A673 (cell line): ENCODE data around the gene CEP83. TPM values are rescaled to one million over a fixed set of nuclear protein-coding genes. Genes with fewer than 3 reads are reported as not detected.

Experiments used
- BruUV-seq: library from RNA; stranded (reverse); fragments of 400-500 nt; replicated peaks from 2 replicates; lab custom pipeline; 2021; lab: Mats Ljungman, UMichigan
- CTCF ChIA-PET: fragments of 300-600 bp; sonication (Branson Sonifier 250); formaldehyde crosslinking; loops from one replicate; lab custom pipeline; 2022; ENCODE audit warnings: antibody characterized with exemption; lab: Charles Lee
- POLR2A ChIA-PET: fragments of 300-600 bp; sonication (Branson Sonifier 250); formaldehyde crosslinking; loops from one replicate; lab custom pipeline; 2022; ENCODE audit warnings: antibody characterized with exemption; ENCODE audit not compliant: low non-redundant PET; lab: Charles Lee
- DNase-seq: peaks from one replicate; pipeline ENCODE4 v3.0.0-alpha.2; 2015; ENCODE audit warnings: low spot score
- H3K27ac ChIP-seq: fragments of 200-600 bp; sonication (generic); 2 replicates; pipeline ENCODE4 v1.5.1; 2016; ENCODE audit warnings: mixed run types, low read depth, mild to moderate bottlenecking, mixed read lengths, antibody characterized with exemption, low read length; ENCODE audit not compliant: poor library complexity, severe bottlenecking
- H3K27me3 ChIP-seq: fragments of 200-600 bp; sonication (generic); replicated peaks from 2 replicates; pipeline ENCODE4 v1.6.1; 2017; ENCODE audit warnings: mixed run types, low read depth, mild to moderate bottlenecking, mixed read lengths, antibody characterized with exemption, low read length; ENCODE audit not compliant: insufficient read depth, poor library complexity
- H3K36me3 ChIP-seq: fragments of 200-600 bp; sonication (generic); 2 replicates; pipeline ENCODE4 v1.6.1; 2016; ENCODE audit warnings: mixed run types, mild to moderate bottlenecking, mixed read lengths, antibody characterized with exemption, low read length; ENCODE audit not compliant: insufficient read depth, poor library complexity, severe bottlenecking
- H3K4me1 ChIP-seq: fragments of 200-600 bp; sonication (generic); 2 replicates; pipeline ENCODE4 v1.6.1; 2017; ENCODE audit warnings: mixed run types, mild to moderate bottlenecking, mixed read lengths, antibody characterized with exemption, low read length; ENCODE audit not compliant: insufficient read depth, poor library complexity, severe bottlenecking
- H3K4me3 ChIP-seq: fragments of 200-600 bp; sonication (generic); 2 replicates; pipeline ENCODE4 v1.5.1; 2016; ENCODE audit warnings: low read depth, mixed run types, mild to moderate bottlenecking, mixed read lengths, low read length; ENCODE audit not compliant: poor library complexity, severe bottlenecking
- H3K9me3 ChIP-seq: fragments of 200-600 bp; sonication (generic); 2 replicates; pipeline ENCODE4 v1.6.1; 2016; ENCODE audit warnings: mixed run types, low read depth, mild to moderate bottlenecking, mixed read lengths, antibody characterized with exemption, low read length; ENCODE audit not compliant: poor library complexity, severe bottlenecking
- EZH2 ChIP-seq: fragments of 200-600 bp; sonication (generic); IDR thresholded peaks from 2 replicates; pipeline ENCODE4 v1.6.1; 2017; ENCODE audit warnings: borderline replicate concordance, low read depth, mild to moderate bottlenecking, mixed read lengths, antibody characterized with exemption, low read length; ENCODE audit not compliant: poor library complexity, severe bottlenecking
- intact Hi-C: fragments of 100-400 bp; cut with micrococcal nuclease; formaldehyde crosslinking; loops from one replicate; pipeline ENCODE4 v1.10.0; 2022; ENCODE audit not compliant: unreplicated experiment
- total RNA-seq: library from RNA; stranded (reverse); gene quantifications from 2 replicates; pipeline ENCODE4 v1.2.3, GENCODE V29; 2021
- TF ChIP-seq, protein P1 (sequence below): fragments of 300-800, 200-600 bp; sonication (generic); conservative IDR thresholded peaks from 2 replicates; pipeline ENCODE4 v1.5.1; 2017; ENCODE audit warnings: low read depth, mild to moderate bottlenecking, antibody characterized with exemption, low read length, moderate library complexity, mixed read lengths

CEP83 gene
- total RNA-seq, 1 experiment from 2014 or later, result 29.2 TPM

DNA sequence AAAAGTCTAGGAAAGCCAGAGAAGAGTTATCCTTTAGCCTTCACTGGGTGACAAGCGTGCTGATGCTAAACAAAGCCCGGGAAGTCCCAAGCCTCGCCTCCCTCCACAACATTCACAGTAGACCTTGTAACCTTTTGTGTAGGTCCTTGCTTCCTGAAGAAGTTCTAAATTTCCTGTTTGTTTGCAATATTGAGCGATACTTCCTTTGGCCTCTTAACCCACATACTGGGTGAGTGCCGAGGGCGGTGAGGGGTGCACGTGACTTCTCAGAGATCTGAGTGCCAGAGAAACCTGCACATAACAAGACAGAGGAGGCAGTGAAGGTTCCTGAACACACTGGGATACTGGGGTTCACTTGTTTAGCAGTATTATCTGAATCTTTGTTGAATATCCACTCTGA lies 177.0 kb downstream of the CEP83 start:
- intact Hi-C loops, result no loop called here
- ChIA-PET CTCF (no interaction called here), POLR2A (no interaction called here)
- TF ChIP-seq, protein P1, sequence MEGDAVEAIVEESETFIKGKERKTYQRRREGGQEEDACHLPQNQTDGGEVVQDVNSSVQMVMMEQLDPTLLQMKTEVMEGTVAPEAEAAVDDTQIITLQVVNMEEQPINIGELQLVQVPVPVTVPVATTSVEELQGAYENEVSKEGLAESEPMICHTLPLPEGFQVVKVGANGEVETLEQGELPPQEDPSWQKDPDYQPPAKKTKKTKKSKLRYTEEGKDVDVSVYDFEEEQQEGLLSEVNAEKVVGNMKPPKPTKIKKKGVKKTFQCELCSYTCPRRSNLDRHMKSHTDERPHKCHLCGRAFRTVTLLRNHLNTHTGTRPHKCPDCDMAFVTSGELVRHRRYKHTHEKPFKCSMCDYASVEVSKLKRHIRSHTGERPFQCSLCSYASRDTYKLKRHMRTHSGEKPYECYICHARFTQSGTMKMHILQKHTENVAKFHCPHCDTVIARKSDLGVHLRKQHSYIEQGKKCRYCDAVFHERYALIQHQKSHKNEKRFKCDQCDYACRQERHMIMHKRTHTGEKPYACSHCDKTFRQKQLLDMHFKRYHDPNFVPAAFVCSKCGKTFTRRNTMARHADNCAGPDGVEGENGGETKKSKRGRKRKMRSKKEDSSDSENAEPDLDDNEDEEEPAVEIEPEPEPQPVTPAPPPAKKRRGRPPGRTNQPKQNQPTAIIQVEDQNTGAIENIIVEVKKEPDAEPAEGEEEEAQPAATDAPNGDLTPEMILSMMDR, result no peak
- no peak for TF ChIP-seq EZH2
- Histone ChIP-seq H3K9me3 (no peaks in the 10 kb centered on the region), H3K4me1 (no peaks in the 10 kb centered on the region), H3K27ac (no peak overlapping the region), H3K27me3 (no peaks in the 10 kb centered on the region), H3K4me3 (no peak overlapping the region), H3K36me3 (no peaks in the 10 kb centered on the region)
- no TSS peak for BruUV-seq
- DNase-seq, result no peak

DNA sequence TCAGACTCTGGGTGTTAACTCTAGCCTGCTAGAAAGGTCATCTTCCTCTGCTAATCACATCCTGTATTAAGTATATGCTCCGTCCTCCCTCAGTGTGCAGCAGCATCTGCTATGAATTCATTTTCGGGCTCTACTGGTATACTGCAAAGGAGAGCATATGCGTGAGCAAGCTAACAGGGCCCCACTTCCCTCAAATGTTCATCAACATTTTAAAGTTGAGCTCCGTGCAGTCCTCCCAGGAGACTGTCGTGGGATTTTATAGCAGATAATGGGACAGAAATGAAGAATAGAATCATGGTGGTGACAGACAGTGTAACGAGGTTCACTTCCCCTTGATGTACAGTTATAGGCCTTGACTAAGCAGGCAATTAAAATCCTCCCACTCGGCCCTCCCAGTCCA lies 179.6 kb downstream of the CEP83 start:
- DNase-seq, result no peak
- no peaks in the 10 kb centered on the region for H3K27me3 ChIP-seq
- H3K27ac ChIP-seq, result no peak overlapping the region
- H3K4me1 ChIP-seq, result no peaks in the 10 kb centered on the region
- no peak overlapping the region for H3K4me3 ChIP-seq
- BruUV-seq, result no TSS peak
- intact Hi-C loops, result no loop called here
- ChIA-PET CTCF (no interaction called here), POLR2A (no interaction called here)
- H3K9me3 ChIP-seq, result no peaks in the 10 kb centered on the region
- no peaks in the 10 kb centered on the region for H3K36me3 ChIP-seq
- TF ChIP-seq EZH2, result no peak
- TF ChIP-seq, protein P1, result no peak

- Histone ChIP-seq H3K27ac (no peak overlapping the region), H3K4me1 (no peaks in the 10 kb centered on the region), H3K27me3 (peaks cover 9% of the 10 kb centered on the region), H3K9me3 (no peaks in the 10 kb centered on the region), H3K4me3 (no peak overlapping the region), H3K36me3 (no peaks in the 10 kb centered on the region)
- intact Hi-C loops, result no loop called here
- POLR2A ChIA-PET, result interaction anchor here (0.6 kb wide), 1 partner anchor 1529 kb away, joined by 21 read pairs; no protein-coding TSS in a partner anchor
- BruUV-seq, result no TSS peak
- CTCF ChIA-PET, result no interaction called here
- no peak for TF ChIP-seq EZH2
- TF ChIP-seq, protein P1, result no peak
- no peak for DNase-seq
Observed at GRCh38 chr12:94277426-94278000, 182.2 kb downstream of the CEP83 start.
